Activated CD4-positive, alpha-beta T cell treated with anti-CD3 and anti-CD28 coated beads, Interleukin-2, amount 50 U/mL, for 1 hour (primary cell): Measurements from ENCODE around the gene MTCL3.
"Not testable (repeated sequence)": the region's sequence is repeated elsewhere in the genome, so short reads cannot be mapped to it uniquely, and the experiment has no call there.

Source experiments
- DNase-seq: peaks from one replicate; pipeline ENCODE4 v3.0.0-alpha.2; 2020

Gene MTCL3

GRCh38 chr6:127464881-127465459, 54.2 kb downstream of the MTCL3 start:
- peak; percentile 53 for DNase-seq

- DNase-seq, result no peak
These were observed 54.8 kb downstream of the MTCL3 start for GRCh38 chr6:127464161-127464880.

DNA sequence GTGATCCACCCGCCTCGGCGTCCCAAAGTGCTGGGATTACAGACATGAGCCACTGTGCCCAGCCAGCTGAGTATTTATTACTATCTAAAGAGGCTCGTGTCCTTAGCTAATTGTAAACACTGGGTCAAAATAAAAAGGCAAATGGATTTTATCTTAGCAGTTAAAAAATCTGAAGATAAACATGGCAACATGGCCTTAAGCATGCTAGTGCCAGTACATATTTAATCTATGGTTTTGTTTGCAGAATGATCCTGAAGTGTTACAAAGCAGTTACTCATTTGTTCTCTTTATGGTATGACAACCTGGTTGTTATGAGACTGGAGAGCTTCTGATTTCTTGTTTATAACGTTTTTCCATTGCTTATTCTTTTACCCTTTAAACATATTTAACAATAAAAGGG, 56.1 kb downstream of the MTCL3 start:
- DNase-seq, result no peak

DNA sequence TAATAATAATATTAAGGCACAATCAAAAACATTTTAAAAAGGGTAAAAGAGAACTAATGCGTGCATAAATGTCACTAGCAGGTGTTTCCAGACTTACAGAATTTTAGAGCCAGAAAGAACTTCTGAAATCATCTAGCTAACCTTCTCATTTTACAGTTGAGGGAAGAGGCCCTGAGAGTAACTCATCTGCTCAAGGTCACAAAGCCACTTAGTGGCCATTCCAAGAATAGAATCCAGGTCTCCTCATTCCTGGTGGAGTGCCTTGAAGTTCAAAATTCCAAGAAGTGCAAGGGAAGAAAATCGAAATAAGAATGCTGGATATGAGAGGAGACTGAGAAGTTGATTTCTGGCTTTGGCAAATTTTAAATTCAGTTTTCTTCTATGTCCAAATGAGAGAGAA, 56.8 kb downstream of the MTCL3 start:
- no peak for DNase-seq

DNA sequence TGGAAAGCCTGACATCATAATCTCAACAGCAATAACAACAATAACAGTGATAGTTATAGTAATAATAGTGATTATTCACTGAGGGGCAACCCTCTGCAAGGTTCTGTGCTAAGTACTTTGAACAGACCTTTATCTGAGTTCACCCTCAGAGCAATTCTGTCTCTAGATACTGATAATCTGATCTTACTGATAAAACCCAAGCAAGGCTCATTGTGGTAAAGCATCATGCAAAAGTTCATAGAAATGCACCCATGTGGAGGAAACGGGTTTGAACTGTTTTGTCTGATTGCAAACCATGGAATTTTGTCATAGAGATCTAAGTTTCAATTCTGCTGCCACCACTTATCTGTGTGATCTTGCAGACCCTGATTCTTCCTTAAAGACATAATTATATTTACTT, 58.7 kb downstream of the MTCL3 start:
- DNase-seq, result no peak

GRCh38 chr6:127459231-127459641, 59.9 kb downstream of the MTCL3 start, which contains the start of gene KIAA0408:
KIAA0408 (minus strand) TSS chr6:127459389; CDS start chr6:127453981, 5,408 bp downstream.
- no peak for DNase-seq

- DNase-seq, result no peak
These were observed 60.3 kb downstream of the MTCL3 start for GRCh38 chr6:127458817-127459216.

DNA sequence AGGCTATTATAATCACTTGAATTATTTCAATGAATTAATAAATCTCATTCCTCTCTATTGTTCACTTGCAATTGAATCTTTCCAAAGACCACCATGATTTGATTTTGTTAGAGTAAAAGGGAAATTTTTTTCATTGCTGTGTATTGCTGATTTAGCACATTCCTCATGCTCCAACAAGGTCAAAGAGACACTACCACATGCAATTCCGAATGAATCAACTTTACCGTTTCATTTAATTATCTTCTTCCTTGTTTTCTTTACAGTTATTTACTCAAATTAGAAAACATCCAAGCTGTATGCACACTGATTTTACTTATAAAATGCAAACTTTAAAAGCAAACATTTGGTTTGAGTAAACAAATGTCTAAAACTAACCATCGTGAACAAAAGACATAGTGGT, 60.9 kb downstream of the MTCL3 start:
- DNase-seq, result no peak

DNA sequence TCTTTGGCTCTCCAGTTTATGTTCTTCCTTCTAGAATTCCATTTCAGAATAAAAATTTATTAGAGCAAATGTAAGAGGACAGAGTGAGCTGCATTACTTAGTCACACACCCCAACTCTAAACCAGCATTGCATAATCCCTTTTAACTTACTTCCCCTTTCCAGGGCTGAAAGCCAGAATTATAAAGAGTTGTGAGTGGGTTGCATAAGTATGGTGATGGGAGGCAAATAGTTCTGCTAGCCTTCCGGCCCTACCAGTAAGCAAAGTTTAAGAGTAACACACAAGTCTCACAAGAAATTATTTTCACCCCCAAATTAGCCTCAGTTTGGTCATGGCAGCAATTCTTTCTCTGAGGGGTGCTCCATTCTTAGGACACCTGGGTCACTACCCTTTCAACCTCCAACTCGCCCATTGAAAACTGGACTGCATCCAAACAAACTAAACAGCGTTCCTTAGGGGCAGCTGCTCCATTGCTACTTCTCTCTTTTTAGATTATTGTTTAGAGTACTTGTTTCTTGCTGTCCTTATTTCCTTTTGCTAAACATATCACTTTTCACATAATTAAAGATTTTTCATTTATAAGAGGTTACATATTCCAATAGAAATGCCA, 61.6 kb downstream of the MTCL3 start:
- no peak for DNase-seq

- no peak for DNase-seq
These were observed 62.7 kb downstream of the MTCL3 start for GRCh38 chr6:127456465-127456864.

- DNase-seq, result no peak
These were observed 65.1 kb downstream of the MTCL3 start for GRCh38 chr6:127453845-127454619.

GRCh38 chr6:127452803-127453202, 66.3 kb downstream of the MTCL3 start:
- no peak for DNase-seq

DNA sequence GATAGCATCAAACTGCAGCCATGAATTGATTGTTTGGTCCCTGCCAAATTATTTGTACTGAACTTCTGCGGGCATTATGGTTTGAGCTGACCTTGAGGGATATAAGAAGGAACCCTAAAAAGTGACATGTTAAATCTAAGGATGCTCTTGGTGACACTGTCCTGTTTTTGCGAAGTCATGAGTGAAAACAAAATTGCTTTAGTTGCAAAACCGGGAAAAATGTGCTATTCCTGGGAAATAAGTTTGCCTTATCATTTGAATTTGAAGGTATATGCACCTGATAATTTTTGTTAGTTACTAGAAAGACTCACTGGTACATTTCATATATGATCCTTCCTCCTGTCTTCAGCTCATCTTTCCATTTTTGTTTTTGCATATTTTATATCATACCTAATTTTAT, 67.7 kb downstream of the MTCL3 start:
- DNase-seq, result no peak

DNA sequence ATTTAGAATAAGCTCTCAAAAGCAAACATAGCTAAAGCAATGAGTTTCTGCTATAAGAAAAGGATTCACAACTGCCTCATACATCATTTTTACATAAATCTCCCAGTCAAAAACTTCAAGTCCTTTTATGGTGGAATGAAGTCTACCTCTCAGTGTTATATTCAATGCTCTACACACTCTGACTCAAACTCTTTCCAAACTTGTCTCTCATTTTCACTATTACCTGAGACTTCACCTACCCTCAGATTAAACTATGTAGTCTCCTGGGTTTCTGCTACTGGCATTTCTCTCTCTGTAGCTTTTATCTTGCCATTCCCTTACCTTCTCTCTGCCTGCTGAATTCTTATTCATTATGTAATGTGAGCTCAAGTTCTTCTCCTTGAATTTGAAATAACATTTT, 71.4 kb downstream of the MTCL3 start:
- no peak for DNase-seq

- DNase-seq, result no peak
These were observed 72.8 kb downstream of the MTCL3 start for GRCh38 chr6:127446356-127446755.

- DNase-seq, result no peak
These were observed 77.3 kb downstream of the MTCL3 start for GRCh38 chr6:127441881-127442280.

DNA sequence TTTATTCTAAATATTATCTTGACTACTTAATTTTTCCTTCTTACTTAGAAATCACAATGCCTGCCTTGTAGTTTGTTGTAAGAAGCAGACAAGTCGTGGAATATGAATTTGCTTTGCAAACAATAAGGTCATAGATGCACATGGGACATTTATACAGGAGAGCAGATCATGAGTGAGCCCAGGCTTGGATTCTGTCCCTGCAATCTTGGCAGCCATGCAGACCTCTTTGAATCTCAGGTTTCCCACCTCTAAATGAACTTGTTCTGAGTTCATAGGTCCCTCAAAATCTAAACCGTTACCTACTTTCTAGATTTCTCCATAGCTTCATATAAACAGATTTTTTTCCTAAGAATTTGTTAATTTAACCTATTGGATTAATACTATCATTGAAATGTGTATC, 79.4 kb downstream of the MTCL3 start:
- DNase-seq, result no peak

- DNase-seq, result no peak
These were observed 82.5 kb downstream of the MTCL3 start for GRCh38 chr6:127436578-127437110.

- no peak for DNase-seq
These were observed 83.4 kb downstream of the MTCL3 start for GRCh38 chr6:127435626-127436220.

- no peak for DNase-seq
These were observed 84.5 kb downstream of the MTCL3 start for GRCh38 chr6:127434651-127435050.

- not testable (repeated sequence) for DNase-seq
These were observed 90.6 kb downstream of the MTCL3 start for GRCh38 chr6:127428562-127428961.

DNA sequence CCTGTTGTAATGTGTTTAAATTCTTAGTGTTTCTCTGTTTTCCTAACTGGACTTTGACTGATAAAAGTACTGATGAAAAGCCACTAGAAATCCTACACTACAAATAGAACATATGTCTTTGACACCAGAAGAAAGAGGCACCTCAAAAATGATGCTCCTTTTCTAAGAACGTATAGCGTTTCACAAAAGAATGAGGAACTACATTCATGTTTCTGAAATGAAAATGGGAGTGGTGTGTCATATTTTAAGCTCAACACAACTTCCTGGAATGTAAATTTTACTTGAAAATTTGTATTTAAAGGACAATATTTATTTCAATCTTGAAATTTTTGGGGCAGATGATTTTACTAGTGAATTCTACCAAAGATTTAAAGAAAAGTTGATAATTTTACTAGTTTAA, 95.2 kb downstream of the MTCL3 start:
- no peak for DNase-seq
